AG04450 (cell line): ENCODE measurements around the gene SAMD10. TPM values are rescaled to one million over a fixed set of nuclear protein-coding genes. Genes with fewer than 3 reads are reported as not detected.
"Not testable (repeated sequence)": the region's sequence is repeated elsewhere in the genome, so short reads cannot be mapped to it uniquely, and the experiment has no call there.

Experiments used
- CTCF ChIA-PET: fragments of 300-600, 350-600 bp; formaldehyde crosslinking; extraction: SDS; loops from one replicate; lab custom pipeline; 2022; ENCODE audit warnings: antibody characterized with exemption, inconsistent platforms; lab: Charles Lee
- POLR2A ChIA-PET: fragments of 350-600 bp; formaldehyde crosslinking; extraction: SDS; loops from one replicate; lab custom pipeline; 2021; ENCODE audit warnings: antibody characterized with exemption, inconsistent platforms; lab: Yijun Ruan, JAX
- DNase-seq: peaks from one replicate; pipeline ENCODE4 v3.0.0-alpha.2; 2011; ENCODE audit warnings: low read depth, low spot score
- H3K27ac ChIP-seq: one replicate; pipeline ENCODE4 v1.5.1; 2012; ENCODE audit warnings: low read depth, low read length, control low read depth
- H3K27me3 ChIP-seq: one replicate; pipeline ENCODE4 v1.6.0; 2012; ENCODE audit warnings: low read length; ENCODE audit not compliant: control insufficient read depth, insufficient read depth
- H3K4me3 ChIP-seq: 2 replicates; pipeline ENCODE4 v1.5.1; 2011; ENCODE audit warnings: mild to moderate bottlenecking, low read depth, low read length, control low read depth
- H3K9me3 ChIP-seq: 2 replicates; pipeline ENCODE4 v1.5.1; 2012; ENCODE audit warnings: low read length; ENCODE audit not compliant: control insufficient read depth, insufficient read depth
- polyA plus RNA-seq: library from polyadenylated mRNA; depleted of rRNA; stranded (reverse); fragments of >200 nt; gene quantifications from 2 replicates; pipeline ENCODE4 v1.2.3, GENCODE V29; 2011
- TF ChIP-seq, protein P1 (sequence below): IDR thresholded peaks from 2 replicates; pipeline ENCODE4 v1.5.1; 2011; ENCODE audit warnings: low read depth, low read length, control low read depth, inconsistent platforms

SAMD10 gene
- polyA plus RNA-seq, 1 experiment, result 1.3 TPM

DNA sequence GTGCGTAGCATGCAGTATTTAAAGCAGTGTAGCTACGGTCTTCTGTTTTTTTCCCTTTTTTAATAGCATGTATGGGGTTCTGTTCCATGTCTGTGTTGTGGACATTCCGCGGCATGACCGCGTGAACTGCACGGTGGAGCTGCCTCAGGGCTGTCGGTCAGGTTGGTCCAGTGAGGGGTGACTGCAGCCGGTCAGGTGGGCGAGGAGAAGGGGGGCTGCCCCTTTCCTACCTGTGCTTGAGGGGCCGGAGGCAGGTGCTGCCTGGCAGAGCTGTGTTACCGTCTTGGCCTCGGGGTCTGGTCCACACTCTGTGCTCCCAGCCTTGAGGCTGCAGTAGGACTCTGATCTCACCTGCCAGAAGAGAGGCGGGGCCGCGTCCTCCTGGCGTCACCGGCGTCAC lies 47.7 kb downstream of the SAMD10 start:
- H3K4me3 ChIP-seq, result no peak overlapping the region
- TF ChIP-seq, protein P1, sequence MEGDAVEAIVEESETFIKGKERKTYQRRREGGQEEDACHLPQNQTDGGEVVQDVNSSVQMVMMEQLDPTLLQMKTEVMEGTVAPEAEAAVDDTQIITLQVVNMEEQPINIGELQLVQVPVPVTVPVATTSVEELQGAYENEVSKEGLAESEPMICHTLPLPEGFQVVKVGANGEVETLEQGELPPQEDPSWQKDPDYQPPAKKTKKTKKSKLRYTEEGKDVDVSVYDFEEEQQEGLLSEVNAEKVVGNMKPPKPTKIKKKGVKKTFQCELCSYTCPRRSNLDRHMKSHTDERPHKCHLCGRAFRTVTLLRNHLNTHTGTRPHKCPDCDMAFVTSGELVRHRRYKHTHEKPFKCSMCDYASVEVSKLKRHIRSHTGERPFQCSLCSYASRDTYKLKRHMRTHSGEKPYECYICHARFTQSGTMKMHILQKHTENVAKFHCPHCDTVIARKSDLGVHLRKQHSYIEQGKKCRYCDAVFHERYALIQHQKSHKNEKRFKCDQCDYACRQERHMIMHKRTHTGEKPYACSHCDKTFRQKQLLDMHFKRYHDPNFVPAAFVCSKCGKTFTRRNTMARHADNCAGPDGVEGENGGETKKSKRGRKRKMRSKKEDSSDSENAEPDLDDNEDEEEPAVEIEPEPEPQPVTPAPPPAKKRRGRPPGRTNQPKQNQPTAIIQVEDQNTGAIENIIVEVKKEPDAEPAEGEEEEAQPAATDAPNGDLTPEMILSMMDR, result no peak
- no peak for DNase-seq
- ChIA-PET POLR2A (interaction anchor here (0.6 to 0.7 kb wide), 2 partner anchors 9 to 19 kb away, joined by 4 read pairs; no protein-coding TSS in a partner anchor), CTCF (no interaction called here)
- no peak overlapping the region for H3K27ac ChIP-seq
- H3K9me3 ChIP-seq, result no peaks in the 10 kb centered on the region; the same call in 1 of the 2 replicates
- H3K27me3 ChIP-seq, result no peaks in the 10 kb centered on the region

DNA sequence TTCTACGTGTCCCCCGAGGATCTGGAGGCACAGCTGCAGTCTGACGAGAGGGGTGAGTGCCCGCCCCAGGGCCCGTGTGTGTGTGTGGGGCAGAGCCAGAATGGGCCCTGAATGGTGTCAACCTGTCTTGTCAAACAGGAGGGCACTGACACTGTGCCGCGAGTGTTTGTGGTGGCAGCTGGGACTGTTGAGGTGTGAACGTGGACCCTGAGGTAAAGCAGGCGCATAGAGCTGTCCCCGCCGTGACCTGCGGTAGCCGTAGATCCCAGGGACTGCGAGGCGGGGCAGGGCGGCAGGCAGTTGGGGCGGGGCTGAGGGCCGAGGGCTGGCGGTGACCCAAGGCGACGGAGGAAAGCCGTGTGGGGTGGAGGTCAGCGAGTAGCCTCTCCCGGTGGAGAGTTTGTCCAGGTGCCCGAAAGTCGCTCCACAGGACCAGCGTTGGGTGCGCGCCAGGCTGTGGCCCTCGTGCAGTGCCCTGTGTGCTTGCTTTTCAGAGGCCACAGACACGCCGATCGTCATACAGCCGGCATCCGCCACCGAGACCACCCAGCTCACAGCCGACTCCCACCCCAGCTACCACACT lies 48.4 kb downstream of the SAMD10 start:
- ChIA-PET POLR2A (interaction anchor here (0.7 kb wide), 1 partner anchor 19 kb away, joined by 4 read pairs; no protein-coding TSS in a partner anchor), CTCF (no interaction called here)
- Histone ChIP-seq H3K27ac (no peak overlapping the region), H3K4me3 (no peak overlapping the region), H3K27me3 (no peaks in the 10 kb centered on the region), H3K9me3 (no peaks in the 10 kb centered on the region; the same call in 1 of the 2 replicates)
- no peak for DNase-seq
- TF ChIP-seq, protein P1, result no peak

DNA sequence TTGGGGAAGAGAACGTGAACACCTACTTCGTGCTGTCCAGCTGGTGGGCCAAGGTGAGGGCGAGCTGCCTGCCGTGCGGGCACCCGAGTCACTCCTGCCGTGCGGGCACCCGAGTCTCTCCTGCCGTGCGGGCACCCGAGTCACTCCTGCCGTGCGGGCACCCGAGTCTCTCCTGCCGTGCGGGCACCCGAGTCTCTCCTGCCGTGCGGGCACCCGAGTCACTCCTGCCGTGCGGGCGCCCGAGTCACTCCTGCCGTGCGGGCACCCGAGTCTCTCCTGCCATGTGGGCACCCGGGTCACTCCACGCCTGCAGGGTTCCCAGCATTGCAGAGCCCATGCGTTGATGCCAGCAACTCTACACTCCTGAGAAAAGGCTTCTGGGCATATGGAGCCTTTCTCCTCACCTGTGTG lies 50.0 kb downstream of the SAMD10 start:
- DNase-seq, CTCF ChIA-PET, H3K9me3 ChIP-seq, H3K4me3 ChIP-seq, POLR2A ChIA-PET, H3K27ac ChIP-seq, H3K27me3 ChIP-seq: not testable (repeated sequence)

DNA sequence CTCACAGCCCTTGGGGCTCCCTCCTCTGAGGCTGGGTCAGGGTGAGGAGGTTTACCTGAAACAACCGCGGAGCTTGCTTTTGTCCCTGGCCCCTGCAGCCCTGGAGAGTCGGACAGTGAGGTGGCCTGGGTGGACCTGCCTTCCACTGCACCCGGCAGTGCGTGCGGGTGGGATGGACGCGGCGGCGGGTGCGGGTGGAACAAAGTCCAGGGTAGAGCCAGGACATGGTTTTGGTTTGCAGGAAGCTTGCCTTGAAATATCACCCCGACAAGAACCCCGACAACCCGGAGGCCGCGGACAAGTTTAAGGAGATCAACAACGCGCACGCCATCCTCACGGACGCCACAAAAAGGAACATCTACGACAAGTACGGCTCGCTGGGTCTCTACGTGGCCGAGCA lies 50.4 kb downstream of the SAMD10 start:
- TF ChIP-seq, protein P1, result no peak
- Histone ChIP-seq H3K4me3 (no peak overlapping the region), H3K9me3 (no peaks in the 10 kb centered on the region; the same call in 1 of the 2 replicates), H3K27me3 (no peaks in the 10 kb centered on the region), H3K27ac (no peak overlapping the region)
- CTCF ChIA-PET, result no interaction called here
- POLR2A ChIA-PET, result no interaction called here
- DNase-seq, result no peak

DNA sequence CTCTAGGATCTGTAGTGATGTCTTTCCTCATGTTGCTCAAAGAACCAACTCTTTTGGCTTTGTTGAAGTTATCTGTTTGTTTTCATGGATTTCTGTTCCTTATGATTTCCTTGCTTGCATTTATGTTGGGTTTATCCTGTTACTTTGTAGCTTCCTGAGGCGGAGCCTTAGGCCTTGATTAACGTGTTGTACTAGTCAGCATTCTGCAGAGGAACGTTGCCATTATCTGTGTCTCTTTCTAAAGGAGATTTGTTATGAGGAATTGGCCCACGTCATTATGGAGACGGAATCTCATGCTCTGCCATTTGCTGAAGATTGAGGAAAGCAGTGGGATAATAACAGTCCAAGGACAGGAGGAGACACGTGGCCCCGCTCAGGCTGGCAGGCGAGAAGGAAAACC lies 53.1 kb downstream of the SAMD10 start:
- ChIA-PET CTCF (no interaction called here), POLR2A (interaction anchor here (0.7 kb wide), 1 partner anchor 143 kb away, joined by 3 read pairs; no protein-coding TSS in a partner anchor)
- TF ChIP-seq, protein P1, result no peak
- Histone ChIP-seq H3K27me3 (no peaks in the 10 kb centered on the region), H3K27ac (no peak overlapping the region), H3K9me3 (no peaks in the 10 kb centered on the region), H3K4me3 (no peak overlapping the region)
- no peak for DNase-seq
